Measurements from ENCODE around the gene KRTAP20-2.

DNA sequence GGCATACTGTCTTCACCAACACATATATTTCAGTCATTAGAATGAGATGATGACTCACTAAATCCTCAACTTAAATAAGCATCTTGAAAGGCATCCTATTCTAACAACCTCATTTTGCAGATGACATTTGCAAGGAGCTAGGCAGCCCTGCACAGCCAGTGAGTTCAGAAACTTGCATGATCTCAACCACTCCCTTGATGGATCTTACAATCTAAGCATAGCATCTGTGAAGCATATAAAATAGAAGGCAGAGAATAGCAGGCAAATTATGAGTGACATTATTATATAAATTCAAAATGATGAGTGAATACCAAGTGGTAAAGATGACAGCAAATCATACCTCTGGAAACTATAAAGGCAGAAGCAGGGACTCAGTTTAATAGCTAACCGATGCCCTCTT, 39.3 kb downstream of the KRTAP20-2 start:
- no peak for TF ChIP-seq POLR2AphosphoS5 (IDR thresholded peaks at IDR 0.05; ENCODE audit: low read depth)
- TF ChIP-seq, protein P1, sequence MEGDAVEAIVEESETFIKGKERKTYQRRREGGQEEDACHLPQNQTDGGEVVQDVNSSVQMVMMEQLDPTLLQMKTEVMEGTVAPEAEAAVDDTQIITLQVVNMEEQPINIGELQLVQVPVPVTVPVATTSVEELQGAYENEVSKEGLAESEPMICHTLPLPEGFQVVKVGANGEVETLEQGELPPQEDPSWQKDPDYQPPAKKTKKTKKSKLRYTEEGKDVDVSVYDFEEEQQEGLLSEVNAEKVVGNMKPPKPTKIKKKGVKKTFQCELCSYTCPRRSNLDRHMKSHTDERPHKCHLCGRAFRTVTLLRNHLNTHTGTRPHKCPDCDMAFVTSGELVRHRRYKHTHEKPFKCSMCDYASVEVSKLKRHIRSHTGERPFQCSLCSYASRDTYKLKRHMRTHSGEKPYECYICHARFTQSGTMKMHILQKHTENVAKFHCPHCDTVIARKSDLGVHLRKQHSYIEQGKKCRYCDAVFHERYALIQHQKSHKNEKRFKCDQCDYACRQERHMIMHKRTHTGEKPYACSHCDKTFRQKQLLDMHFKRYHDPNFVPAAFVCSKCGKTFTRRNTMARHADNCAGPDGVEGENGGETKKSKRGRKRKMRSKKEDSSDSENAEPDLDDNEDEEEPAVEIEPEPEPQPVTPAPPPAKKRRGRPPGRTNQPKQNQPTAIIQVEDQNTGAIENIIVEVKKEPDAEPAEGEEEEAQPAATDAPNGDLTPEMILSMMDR (IDR thresholded peaks at IDR 0.05; ENCODE audit: insufficient read depth, low read length): no peak
- TF ChIP-seq, protein P2, sequence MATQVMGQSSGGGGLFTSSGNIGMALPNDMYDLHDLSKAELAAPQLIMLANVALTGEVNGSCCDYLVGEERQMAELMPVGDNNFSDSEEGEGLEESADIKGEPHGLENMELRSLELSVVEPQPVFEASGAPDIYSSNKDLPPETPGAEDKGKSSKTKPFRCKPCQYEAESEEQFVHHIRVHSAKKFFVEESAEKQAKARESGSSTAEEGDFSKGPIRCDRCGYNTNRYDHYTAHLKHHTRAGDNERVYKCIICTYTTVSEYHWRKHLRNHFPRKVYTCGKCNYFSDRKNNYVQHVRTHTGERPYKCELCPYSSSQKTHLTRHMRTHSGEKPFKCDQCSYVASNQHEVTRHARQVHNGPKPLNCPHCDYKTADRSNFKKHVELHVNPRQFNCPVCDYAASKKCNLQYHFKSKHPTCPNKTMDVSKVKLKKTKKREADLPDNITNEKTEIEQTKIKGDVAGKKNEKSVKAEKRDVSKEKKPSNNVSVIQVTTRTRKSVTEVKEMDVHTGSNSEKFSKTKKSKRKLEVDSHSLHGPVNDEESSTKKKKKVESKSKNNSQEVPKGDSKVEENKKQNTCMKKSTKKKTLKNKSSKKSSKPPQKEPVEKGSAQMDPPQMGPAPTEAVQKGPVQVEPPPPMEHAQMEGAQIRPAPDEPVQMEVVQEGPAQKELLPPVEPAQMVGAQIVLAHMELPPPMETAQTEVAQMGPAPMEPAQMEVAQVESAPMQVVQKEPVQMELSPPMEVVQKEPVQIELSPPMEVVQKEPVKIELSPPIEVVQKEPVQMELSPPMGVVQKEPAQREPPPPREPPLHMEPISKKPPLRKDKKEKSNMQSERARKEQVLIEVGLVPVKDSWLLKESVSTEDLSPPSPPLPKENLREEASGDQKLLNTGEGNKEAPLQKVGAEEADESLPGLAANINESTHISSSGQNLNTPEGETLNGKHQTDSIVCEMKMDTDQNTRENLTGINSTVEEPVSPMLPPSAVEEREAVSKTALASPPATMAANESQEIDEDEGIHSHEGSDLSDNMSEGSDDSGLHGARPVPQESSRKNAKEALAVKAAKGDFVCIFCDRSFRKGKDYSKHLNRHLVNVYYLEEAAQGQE (IDR thresholded peaks at IDR 0.05; ENCODE audit: insufficient replicate concordance, low read depth): no peak
- TF ChIP-seq GABPA (IDR thresholded peaks at IDR 0.05; ENCODE audit: low read depth): no peak
